AG10803 (cell line): ENCODE results near the gene KIF22.

ENCODE experiments used
- DNase-seq: peaks from one replicate; pipeline ENCODE4 v3.0.0; 2010; ENCODE audit warnings: low read depth
- H3K4me3 ChIP-seq: 2 replicates; pipeline ENCODE4 v1.5.1; 2011; ENCODE audit warnings: mild to moderate bottlenecking, low read length, control low read depth
- TF ChIP-seq, protein P1 (sequence below): conservative IDR thresholded peaks from 2 replicates; pipeline ENCODE4 v1.5.1; 2011; ENCODE audit warnings: mild to moderate bottlenecking, low read length, control low read depth, inconsistent platforms

KIF22 gene

DNA sequence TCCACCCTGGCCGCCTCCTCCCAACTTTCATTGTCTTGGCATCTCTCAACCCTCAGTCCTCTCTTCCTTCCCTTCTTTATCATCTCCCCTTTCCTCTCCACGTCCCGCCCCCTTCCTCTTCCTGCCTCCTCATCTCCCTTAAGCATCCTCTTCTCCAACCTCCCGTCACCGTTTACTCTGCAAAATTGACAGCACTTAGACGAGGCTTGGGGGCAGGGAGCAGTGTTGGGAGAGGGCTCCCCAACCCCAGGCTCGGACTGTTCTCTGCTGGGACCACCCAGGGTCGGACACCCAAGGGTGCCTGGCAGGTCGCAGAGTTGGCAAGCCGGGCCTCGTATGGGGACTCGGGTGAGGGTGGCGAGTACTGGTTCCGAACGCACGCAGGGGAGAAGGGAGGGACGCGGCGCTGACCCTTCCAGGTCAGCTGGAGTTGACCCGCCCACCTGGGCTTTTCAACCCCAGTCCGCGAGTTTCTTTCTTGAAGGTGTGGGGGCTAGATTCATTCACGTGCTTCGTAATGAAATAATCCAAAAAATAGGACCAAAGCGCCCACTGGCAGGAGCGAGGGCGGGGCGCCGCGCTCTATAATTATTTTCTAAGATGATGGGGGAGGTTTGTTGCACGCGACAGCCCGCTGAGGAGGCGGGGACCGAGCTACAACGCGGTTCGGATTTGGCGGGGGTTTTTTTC is 24.6 kb downstream of the KIF22 start:
- TF ChIP-seq, protein P1, sequence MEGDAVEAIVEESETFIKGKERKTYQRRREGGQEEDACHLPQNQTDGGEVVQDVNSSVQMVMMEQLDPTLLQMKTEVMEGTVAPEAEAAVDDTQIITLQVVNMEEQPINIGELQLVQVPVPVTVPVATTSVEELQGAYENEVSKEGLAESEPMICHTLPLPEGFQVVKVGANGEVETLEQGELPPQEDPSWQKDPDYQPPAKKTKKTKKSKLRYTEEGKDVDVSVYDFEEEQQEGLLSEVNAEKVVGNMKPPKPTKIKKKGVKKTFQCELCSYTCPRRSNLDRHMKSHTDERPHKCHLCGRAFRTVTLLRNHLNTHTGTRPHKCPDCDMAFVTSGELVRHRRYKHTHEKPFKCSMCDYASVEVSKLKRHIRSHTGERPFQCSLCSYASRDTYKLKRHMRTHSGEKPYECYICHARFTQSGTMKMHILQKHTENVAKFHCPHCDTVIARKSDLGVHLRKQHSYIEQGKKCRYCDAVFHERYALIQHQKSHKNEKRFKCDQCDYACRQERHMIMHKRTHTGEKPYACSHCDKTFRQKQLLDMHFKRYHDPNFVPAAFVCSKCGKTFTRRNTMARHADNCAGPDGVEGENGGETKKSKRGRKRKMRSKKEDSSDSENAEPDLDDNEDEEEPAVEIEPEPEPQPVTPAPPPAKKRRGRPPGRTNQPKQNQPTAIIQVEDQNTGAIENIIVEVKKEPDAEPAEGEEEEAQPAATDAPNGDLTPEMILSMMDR, result no peak
- no peak for DNase-seq

DNA sequence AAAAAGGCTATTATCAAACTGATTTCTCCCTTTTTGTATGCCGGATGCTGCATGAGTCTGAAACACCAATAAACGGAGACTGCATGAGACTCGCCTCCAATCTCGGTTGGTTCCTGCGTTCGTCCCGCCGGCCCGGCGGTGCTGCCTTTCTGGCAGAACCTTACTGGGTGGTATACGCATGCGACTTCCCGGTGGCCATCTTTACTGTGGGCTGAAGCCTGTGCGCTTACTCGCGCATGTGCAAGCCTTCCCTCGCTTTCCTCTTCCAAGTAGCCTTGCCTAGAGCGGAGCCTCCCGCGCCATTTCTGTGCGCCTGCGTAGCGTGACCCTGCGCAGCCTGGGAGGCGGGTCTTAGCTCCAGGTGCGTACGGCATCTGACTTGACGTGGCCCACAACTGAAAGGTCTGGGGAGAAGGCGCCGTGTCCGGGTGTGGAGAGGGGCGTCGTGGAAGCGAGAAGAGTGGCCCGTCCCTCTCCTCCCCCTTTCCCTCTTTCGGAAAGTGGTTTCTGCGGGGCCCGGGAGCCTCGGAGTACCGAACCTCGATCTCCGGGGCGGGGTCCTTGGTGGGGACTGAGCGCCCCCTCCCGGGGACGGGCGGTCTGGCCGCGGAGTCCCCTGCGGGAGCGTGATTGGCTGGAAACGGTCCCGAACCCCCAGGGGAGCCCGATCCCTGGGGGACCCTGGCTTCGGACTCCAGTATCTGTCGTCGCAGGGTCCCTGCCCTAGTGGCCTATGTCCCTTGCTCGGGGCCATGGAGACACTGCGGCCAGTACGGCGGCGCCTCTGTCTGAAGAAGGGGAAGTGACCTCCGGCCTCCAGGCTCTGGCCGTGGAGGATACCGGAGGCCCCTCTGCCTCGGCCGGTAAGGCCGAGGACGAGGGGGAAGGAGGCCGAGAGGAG is 25.5 kb downstream of the KIF22 start, which contains the start of gene PAGR1:
Gene PAGR1, plus strand, starts transcription at position 360 of the 901 bp plus-strand sequence. Its CDS starts 374 bp downstream, at position 734.
- TF ChIP-seq, protein P1, result peak; percentile 71
- DNase-seq, result peak; percentile 100
- H3K4me3 ChIP-seq, result peak within 1 kb of the TSS; percentile 89

More for the DNA sequence above, 24.6 kb downstream of the KIF22 start:
- H3K4me3 ChIP-seq, result peak overlapping the region; percentile 89

DNA sequence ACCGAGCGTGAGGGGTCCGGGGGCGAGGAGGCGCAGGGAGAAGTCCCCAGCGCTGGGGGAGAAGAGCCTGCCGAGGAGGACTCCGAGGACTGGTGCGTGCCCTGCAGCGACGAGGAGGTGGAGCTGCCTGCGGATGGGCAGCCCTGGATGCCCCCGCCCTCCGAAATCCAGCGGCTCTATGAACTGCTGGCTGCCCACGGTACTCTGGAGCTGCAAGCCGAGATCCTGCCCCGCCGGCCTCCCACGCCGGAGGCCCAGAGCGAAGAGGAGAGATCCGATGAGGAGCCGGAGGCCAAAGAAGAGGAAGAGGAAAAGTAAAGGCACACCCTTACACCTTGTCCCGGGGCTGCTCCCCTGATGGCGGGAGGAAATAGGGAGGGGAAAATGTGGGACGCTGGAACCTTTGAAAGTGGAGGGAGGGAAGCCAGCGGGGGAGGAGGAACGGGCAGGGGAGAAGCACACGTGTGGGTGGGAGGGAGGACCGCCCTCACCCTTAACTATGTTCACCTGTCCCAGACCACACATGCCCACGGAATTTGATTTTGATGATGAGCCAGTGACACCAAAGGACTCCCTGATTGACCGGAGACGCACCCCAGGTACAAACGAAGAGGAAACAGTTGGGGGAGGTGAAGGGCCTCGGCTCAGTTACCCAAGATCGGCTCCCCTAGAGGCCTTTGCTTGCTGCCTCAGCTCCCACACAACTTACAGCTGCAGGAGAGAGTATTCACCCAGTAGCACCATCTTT is 26.3 kb downstream of the KIF22 start:
- peak overlapping the region; percentile 89 for H3K4me3 ChIP-seq
- TF ChIP-seq, protein P1, result no peak; the same call in 1 of the 2 replicates
- DNase-seq, result peak; percentile 60

DNA sequence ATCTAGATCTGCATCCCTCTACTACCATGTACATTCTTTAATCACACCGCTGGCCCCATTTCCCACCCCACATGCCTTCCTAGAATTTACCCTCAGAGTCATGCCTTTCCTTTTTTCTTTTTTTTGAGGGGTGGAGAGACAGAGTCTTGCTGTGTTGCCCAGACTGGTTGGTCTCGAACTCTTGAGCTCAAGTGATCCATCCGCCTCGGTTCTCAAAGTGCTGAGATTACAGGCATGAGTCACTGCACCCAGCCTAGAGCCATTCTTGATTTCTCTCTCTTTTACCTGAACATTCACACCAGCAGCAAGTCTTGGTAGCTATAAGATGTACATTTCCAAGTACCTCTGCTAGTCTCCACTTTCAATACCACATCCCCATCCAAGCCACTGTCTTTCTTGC is 27.5 kb downstream of the KIF22 start:
- no peak overlapping the region for H3K4me3 ChIP-seq
- TF ChIP-seq, protein P1, result no peak
- no peak for DNase-seq

DNA sequence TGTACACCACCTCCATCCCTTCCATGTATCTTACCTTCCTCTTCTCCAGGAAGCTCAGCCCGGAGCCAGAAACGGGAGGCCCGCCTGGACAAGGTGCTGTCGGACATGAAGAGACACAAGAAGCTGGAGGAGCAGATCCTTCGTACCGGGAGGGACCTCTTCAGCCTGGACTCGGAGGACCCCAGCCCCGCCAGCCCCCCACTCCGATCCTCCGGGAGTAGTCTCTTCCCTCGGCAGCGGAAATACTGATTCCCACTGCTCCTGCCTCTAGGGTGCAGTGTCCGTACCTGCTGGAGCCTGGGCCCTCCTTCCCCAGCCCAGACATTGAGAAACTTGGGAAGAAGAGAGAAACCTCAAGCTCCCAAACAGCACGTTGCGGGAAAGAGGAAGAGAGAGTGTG is 29.0 kb downstream of the KIF22 start:
- TF ChIP-seq, protein P1, result no peak
- peak overlapping the region; percentile 97 for H3K4me3 ChIP-seq

DNA sequence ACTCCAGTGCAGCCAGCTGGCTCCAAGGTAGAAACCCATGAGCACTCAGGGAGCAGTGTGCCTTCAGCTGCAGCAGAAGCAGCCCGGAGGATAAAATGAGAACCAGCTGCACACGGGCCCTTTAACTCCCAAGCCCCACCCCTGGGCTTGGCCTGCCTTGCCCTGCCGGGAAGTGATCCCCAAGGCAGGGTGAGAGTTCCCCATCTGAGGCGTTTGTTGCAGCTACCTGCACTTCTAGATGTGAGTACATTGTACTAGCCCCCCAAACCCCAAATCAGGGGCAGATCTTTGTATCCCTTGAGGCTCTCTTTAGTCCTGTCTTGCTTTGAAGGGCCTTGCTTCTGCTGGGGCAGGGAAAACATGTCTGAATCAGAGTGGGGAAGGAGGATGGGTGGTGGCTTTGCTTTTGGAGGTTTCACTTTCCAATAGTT is 29.7 kb downstream of the KIF22 start, which contains the start of gene MVP:
Gene MVP, plus strand, starts transcription at position 192 of the 431 bp plus-strand sequence. CDS start 10,088 bp downstream, outside the sequence.
- H3K4me3 ChIP-seq, result peak within 1 kb of the TSS; percentile 97

More for the DNA sequence above, 29.0 kb downstream of the KIF22 start:
- no peak for DNase-seq

More for the DNA sequence above, 29.7 kb downstream of the KIF22 start, which contains the start of gene MVP:
- TF ChIP-seq, protein P1, result no peak
- DNase-seq, result peak; percentile 70
